HG03066 (cell line): ENCODE data around the gene DPF3.

Experiments
- ATAC-seq: cut with Tn5 transposase; IDR thresholded peaks from one replicate; pipeline ENCODE4 v1.9.1; 2021; ENCODE audit warnings: low read depth; ENCODE audit not compliant: unreplicated experiment

Gene DPF3

DNA sequence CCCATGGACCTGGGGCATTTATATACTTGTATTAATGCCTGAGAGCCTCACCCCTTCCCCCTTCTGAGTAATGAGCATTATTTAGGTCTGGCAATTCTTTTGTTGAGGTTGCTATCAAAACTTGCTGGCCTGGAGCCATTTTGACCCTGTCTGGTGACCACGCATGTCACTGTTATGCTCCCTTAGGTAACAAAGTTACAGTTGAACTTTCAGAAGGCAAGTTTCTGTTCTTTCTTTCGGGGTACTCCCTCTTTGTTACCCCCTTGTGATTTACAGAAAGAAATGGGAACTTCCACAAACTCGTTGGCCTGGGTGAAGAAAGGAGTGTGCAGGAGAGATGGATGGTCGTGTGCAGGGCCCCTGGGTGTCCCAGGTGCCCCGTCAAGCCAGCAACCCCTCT lies 305.4 kb downstream of the DPF3 start:
- ATAC-seq: no peak

DNA sequence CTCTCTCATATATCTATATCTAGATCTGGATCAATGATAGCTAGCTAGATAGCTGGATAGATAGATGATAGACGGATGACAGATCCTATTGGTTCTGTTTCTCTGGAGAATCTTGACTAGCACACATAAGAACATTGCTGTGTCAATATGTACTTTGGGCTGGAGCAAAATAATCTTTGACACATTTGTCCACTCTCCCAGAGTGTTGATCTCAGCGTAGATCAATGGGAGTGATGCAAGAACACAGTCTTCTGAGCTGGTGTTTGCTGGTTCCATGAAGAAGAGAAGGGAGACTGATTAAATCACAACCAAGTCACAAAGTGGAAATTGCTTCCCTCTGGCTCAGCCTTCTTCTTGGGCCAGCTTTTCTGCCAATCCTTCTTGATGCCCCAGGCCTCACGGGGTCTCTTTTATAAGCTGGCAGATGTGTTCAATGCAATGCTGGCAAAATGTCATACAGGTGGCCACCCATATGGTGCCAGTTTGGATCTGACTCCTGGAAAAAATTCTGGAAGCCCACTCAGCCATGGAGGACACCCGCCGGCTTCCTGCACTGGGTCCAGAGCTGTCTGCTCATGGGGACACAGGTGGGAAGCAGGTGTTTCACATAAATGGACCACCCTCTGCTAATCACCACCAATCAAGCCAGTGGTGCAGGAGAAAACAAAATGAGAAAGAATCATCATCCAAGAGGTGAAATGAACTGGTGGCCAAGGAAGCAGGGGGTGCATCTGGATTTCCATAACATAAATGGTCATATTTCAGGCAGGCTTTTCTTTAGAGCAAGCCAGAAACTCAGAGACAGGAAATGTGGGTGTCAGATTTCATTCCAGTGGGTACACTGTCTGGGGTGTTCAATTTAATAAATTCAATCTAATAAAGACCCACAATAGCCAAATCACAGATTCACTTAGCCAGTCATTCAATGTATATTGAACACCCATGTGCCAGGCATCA lies 310.3 kb downstream of the DPF3 start:
- no peak for ATAC-seq

DNA sequence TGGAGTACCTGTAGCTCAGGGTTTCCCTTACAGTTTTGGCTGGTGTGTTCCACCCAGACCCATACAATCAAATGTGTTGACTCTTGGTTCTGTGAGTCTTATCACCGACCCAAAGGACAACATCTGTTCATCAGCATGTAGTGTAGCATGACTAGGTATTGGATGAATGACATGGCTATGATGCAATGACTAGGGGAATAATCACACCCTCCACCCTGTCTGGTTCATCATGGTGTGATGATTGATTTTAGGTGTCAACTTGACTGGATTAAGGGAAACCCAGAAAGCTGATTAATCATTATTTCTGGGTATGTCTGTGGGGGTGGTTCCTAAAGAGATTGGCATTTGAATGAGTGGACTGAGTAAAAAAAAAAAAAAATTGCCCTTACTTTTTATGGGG lies 311.3 kb downstream of the DPF3 start:
- no peak for ATAC-seq

DNA sequence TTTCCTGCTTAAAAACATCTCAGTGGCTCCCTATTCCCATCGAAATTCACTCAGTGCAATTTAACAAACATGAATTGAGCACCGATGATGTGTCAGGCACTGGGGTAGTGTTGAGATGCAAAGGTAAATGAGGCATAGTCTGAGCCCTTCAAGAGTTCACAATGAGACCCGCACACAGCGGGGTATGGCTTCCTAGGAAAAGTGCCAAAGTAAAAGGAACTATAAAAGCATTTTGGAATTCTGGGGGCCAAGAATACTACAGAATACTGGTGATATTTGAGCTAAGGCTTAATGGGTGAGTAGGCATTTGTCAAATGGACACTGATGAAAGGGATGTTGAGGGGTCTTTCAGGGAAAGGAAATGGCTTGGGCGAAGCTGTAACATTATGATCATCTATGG lies 315.4 kb downstream of the DPF3 start:
- ATAC-seq: no peak

DNA sequence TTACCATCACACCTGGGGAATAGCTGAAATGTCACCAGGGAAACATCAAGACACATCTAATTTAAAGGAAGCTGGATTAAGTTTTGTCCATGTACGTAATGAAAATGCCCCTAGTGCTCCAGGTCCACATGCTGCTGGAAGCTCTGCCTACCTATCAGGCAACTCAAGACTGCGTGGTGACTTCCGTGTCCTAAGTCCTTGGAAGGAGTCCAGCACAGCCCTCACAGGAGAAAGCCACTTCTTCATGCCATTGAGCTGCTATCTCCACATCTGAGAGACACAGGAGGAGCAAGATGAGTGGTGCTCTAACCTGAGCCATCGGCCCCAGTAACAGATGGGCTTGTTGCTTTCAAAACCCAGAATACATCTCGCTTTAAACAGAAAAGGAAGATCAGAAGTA lies 316.4 kb downstream of the DPF3 start:
- ATAC-seq: no peak

DNA sequence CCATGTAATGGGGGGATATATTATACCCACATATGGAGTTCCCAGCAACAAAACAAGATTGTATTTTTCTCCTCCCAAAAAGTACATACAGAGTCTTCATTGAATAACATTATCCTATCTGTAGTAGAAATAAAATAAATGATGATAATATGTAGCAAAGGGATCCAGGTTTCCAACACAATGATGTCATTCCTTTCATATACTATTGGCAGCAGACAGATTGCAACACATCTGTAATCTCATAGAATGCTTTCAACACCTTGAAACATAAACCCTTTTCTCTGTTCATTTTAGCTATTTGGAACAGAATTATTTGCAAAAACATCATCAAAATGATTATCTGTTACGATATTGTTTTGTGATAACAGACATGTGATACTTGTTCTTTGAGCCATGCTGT lies 317.6 kb downstream of the DPF3 start:
- no peak for ATAC-seq

DNA sequence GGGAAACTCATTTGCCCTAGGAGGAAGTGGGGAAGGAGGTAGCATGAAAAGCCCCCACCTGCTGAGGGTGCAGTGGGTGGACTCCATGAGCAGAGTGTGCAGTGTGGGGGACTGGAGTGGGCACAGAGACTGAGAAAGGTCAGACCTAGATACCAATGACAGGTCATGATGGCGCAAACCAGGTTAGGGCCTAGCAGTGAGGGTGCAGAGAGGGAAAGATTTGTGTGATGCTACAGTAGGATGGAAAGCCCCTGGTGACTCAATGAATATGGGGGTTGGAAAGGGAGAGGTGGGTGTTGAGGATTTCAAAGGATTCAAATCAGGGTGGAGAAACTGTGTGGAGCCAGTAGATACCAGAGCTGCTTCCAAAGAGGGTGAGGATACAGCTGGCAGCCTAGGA lies 319.2 kb downstream of the DPF3 start:
- no peak for ATAC-seq

DNA sequence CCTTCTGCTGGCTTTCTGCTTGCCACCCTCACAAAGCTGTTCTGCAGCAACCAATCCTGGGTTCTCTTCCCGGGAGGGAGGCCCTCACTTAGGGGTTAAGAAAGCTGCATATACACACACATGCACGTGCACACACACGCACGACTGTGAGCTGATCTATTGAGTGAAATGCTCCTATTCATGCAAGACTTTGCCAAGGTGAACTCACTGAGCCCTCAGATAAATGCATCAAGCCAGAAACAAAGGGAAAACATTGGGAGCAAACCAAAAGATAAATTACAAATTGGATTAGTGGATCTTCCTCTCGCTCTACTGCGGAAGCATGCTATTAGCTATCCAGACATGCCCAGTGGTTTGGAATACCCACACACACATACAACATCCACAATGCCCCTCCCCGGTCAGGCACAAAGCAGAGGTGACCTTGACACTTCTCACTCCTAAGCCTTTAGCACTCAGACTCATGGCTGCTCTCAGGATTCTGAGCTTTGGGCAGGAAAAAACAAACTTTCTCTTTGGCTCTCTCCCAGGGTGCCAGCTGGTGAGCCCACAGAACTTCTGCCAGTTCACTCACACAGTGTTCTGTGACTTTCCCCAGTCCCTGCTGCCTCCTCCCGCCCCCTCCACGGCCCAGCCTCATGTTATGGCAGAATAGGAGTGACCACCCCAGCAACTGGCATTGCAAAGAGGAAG lies 320.0 kb downstream of the DPF3 start:
- ATAC-seq: no peak
